MV-4-11 (cell line): ENCODE measurements around the gene COBL.

Experiments used
- DNase-seq: peaks from one replicate; lab custom pipeline; 2025; lab: John Stamatoyannopoulos, UW

The COBL gene

DNA sequence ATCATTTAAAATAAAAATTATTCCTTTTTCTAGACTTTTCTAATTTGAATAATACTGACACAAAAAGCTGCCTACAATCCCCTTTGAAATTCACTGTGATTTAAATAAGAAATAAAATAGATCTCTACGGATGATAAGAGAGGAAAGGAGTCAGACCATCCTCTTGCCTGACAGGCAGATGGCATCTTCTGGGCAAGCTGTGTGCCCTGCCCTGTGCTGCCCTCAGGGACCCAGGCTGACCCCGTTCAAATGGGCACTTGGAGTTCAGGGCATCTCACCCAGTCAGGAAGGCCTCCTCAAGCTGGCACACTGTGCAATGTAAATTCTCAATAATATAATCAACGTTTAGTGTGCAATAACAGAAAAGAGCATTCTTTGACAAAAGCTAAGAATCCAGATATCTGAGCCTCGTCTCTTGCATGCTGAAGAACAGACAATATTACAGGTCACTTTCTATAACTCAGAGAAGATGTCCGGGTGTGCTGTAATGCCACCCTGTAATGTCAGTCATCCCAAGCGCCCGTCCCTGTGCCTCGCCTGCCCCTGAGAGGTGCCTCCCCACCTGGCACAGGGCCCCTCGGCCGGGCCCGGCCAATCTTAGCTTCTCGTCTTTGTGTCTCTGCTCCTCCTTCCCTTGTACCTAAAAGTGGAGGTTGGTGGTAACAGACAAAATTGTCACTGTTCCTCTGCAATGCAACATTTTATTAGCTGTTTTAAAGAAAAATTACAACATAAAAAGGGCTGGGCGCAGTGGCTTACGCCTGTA, 263.3 kb downstream of the COBL start:
- no peak for DNase-seq

DNA sequence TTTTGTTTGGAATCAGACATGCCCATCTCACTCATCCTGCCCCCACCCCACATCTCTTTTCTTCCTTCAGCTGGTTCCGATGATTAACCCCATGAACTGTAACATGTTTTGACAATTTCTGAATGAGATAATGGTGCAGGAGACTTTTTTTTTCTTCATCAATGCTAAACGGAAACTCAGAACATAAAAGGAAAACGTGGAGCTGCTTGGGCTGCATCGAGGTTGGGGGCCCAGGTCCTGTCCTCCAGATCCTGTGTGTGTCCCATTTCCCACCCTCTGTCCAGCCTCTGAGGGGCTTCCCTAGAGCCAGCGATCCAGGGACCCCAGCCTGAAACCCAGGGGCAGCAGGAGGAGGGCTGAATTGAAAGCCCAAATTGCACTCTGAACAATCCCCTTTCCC, 270.1 kb downstream of the COBL start:
- DNase-seq = no peak

- no peak for DNase-seq
These were observed 270.5 kb downstream of the COBL start for GRCh38 chr7:51046103-51046466.

DNA sequence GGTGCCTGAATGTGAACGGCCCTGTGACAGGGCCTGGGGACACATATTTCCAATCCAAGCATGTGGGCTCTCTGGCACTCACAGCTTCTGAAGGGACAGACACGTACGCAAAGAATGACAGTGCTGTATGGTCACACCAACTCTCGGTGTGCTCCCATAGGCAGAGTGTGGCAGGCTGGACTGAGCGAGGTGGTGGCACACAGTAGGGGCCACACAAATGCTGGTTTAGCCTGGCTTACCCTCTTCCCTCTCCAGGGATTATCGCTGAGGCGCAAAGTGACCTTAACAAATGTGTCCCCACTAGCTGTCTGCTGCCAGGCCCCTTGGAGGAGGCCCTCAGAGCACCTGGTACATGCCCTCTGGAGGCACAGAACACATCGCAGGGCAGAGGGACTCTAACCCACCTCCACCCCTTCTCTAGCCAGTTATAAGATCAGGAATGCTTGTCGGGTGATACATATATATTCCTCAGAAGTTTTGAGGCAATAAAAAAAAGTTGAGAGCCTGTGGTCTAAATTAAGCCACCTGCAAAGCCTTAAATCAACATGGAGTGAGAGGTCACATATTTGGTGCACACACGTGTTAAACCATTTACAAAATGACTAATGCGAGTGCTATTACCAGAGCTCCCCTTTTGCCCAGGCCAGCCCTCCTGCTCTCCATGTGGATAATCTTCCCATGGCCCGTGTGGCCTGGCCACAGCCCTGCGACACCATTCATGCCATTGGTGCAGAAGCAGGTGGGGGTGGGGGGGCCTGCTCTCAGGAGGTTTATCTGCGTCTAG, 271.1 kb downstream of the COBL start:
- no peak for DNase-seq

GRCh38 chr7:51043461-51043860, 273.1 kb downstream of the COBL start:
- no peak for DNase-seq

DNA sequence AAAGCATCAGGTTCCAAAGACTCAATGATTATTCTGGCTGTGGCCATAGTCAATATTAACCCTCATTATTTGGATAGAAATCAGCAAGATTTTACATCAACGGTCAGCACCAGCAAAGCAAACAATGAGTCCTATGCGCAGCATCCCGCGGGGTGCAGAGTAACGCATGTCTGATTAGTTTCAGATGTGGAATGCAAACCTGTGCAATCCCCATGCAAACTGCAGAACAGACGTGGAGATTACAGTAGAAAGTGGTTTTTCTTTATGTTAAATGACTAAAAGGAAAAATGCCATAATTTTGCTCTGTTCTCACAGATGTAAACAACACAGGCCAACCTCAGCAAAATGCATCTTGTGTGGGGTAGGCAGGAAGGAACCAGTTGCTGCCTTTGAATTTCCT, 275.8 kb downstream of the COBL start:
- no peak for DNase-seq

- DNase-seq = no peak
These were observed 278.0 kb downstream of the COBL start for GRCh38 chr7:51038573-51038972.

GRCh38 chr7:51035716-51036115, 280.9 kb downstream of the COBL start:
- DNase-seq = no peak

DNA sequence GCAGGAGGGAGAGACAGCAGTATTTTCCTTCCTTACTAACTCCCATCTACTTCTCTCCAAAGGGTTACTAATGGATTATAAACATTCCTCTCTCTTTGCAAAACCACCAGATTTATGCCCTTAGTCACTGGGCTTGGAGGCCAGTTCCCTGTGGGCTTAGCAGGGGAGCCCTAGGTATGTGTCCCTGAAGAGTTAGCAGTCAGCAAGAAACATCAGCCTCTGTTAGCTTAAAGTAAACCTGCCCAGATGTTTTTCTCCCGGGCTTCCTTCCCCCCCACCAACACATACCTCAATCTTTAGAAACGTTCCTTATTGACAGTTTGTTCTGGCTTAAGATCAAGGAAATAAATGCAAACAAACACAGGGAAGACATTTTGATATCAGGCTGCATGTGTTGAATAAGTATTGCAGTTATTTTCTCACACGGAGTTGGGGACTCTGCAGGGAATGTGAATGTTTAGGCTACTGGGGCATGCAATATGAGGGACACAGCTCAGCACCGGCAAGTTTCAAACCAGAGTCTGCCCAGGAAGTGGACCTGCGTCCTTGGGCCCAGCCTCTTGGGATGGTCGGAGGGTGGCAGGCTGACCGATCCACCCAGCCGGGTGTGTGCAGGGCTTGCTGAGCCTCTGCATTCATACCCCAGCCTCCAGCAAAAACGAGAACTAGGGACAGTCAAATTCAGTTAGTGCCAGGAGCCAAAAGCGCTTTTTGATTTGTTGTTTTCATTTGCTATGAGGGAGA, 281.9 kb downstream of the COBL start:
- DNase-seq = no peak

DNA sequence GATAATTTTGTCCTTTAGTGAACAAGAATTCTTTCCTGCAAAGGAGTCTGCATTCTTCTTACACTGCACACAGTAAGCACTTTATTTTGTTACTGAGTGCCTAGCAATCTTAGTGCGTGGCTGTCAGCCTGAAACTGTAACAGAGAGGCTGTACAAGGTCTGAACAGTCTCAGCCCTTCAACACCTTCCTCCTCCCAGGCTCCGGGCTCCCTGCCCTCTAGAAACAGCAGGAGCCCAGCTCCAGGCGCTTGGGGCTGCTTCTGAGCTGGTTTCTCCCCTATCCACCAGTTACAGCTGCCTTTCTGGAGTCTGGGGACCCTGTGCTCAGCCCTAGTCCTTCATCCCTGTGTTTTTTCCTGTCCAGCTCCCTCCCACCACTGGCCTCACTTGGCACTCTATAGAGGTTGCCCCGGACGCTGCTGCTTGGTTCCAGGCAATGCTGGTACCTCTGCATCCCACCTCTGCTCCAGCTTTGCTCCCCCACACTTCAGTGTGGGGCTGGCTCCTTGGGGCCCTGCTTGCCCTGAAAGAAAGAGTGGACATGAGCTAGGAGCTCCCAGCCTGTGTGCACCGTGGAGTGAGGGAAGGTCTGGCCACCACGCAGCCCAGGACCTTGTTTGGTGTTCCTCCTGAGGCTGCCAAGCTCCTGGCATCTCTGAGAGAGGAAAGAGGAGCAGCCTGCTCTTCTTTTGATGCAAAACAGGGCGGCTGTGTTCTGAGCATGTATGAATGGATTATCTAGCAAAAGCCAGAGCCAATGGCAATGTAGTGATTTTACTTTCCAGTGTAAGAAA, 282.7 kb downstream of the COBL start:
- no peak for DNase-seq

DNA sequence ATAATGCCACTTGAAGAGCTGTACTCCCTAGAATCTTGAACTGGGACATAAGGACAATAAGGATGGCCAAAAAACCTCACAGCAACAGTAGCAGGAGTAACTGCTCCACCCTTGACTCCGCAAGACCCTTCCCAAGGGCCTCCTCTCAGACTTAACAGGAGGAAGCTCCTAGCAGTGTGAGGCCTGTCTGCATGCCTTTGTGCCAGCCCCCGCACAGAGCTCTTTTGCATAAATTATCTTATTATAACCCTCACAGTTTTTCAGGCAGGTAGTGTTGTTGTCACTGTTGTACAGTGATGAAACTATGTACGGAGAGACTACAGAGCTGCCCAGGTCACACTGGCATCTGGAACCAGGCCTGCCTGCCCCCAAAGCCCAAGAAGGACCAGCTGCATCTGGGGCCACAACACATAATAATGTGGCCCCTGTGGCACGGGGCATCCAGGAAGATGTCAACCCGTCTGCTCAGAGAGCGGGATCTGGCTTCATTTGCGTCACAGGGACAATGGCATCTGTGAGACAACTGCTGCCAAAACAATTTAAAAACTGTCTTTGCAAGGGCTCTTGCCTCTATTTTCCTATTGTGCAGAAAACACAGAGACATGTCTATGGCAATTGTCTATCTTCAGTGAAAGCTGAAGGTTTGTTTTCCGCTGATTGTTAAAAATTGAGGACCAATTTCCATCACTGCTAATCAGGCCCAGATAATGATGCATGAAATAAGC, 284.7 kb downstream of the COBL start:
- no peak for DNase-seq

GRCh38 chr7:51031216-51031615, 285.4 kb downstream of the COBL start:
- DNase-seq = no peak

- DNase-seq = no peak
These were observed 286.9 kb downstream of the COBL start for GRCh38 chr7:51029701-51030191.

GRCh38 chr7:51029131-51029530, 287.5 kb downstream of the COBL start:
- no peak for DNase-seq

- DNase-seq = no peak
These were observed 288.4 kb downstream of the COBL start for GRCh38 chr7:51027935-51028830.

- DNase-seq = no peak
These were observed 289.3 kb downstream of the COBL start for GRCh38 chr7:51027106-51027934.

DNA sequence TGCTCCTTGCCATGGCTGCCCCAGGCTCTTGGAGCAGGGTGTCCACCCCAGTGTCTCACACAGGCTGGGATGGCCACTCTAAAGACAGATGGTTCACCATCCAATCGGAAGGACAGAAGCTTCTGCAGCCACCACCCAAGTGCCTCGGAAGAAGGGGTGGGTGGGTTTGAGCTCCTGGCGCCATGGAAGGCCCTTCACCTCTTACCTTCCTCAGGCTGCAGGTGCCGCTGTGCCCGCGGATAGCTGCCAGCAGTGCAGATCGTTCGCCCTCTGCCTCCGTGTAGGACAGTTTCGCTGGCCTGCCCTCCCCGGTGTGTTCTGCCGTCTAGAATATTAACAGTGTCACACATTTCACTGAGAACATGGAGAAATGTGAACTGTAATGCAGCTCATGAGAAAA, 290.3 kb downstream of the COBL start:
- no peak for DNase-seq

DNA sequence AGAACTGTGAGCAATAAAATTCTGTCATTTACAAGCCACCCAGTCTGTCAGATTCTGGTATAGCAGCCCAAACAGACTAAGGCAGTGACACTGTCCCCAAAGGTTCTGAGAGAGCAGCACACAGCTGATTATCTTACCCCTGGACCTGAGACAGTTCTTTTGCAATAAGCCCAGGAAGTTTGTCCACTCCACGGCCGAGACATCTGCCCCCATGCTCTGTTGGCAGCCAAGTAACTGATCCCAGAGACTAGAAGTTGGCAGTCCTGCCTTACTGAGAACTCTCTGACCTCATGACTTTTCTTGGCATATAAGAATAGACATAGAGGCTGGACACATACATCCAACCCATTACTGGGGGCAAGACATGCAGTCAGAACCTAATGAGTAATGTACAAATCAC, 290.9 kb downstream of the COBL start:
- no peak for DNase-seq

GRCh38 chr7:51024867-51025266, 291.7 kb downstream of the COBL start:
- DNase-seq = no peak
